Subcutaneous abdominal adipose tissue (tissue), 5 donors: ENCODE results near the gene GPR153.

ENCODE experiments used
- H3K27ac ChIP-seq: one replicate; pipeline ENCODE4 v1.7.0; 2013; ENCODE audit warnings: low read depth, mild to moderate bottlenecking, inconsistent platforms, low read length, moderate library complexity
- H3K27me3 ChIP-seq, 5 donors: one replicate each; pipeline ENCODE4 v1.7.0; 2013; ENCODE audit warnings: low read length in 5 of 5, inconsistent platforms in 1 of 5; ENCODE audit not compliant: control insufficient read depth in 5 of 5, insufficient read depth in 4 of 5
- H3K36me3 ChIP-seq, 5 donors: one replicate each; pipeline ENCODE4 v1.7.0; 2013; ENCODE audit warnings: low read length in 5 of 5; ENCODE audit not compliant: control insufficient read depth in 5 of 5, insufficient read depth in 5 of 5
- H3K4me1 ChIP-seq, 5 donors: one replicate each; pipeline ENCODE4 v1.7.0; 2013; ENCODE audit warnings: low read length in 5 of 5, mild to moderate bottlenecking in 3 of 5, moderate library complexity in 1 of 5; ENCODE audit not compliant: control insufficient read depth in 5 of 5, insufficient read depth in 5 of 5
- H3K4me3 ChIP-seq, 5 donors: one replicate each; pipeline ENCODE4 v1.7.0; 2013; ENCODE audit warnings: low read length in 5 of 5, low read depth in 1 of 5
- H3K9ac ChIP-seq, 5 donors: one replicate each; pipeline ENCODE4 v1.7.0; 2013; ENCODE audit warnings: low read length in 5 of 5, mild to moderate bottlenecking in 4 of 5, moderate library complexity in 3 of 5
- H3K9me3 ChIP-seq, 5 donors: one replicate each; pipeline ENCODE4 v1.7.0; 2013; ENCODE audit warnings: low read length in 5 of 5; ENCODE audit not compliant: control insufficient read depth in 5 of 5
- donor health status: healthy.
- donor health status: healthy.
- donor health status: healthy.
- donor health status: healthy.
- donor health status: healthy.

Gene GPR153

DNA sequence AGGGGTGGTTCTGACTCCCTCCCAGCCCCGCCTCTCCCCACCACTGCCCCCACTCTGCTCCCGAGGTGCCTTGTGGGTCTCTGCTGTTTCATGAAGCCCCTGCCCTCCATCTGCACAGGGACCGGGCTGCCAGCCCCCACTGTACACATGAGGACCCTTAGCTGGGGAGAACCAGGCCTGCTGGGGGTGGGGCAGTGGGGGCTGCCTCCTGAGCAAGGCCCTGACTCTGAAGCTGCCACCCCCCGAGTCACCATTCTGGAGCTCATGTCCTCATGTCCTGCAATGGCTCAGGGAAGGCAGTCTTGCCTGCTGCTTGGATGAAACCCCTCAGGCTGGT, 8.6 kb downstream of the GPR153 start:
- Histone ChIP-seq H3K4me1 (peaks cover 0 to 20% (median 17%) of the 10 kb centered on the region in 5 donors), H3K9me3 (no peaks in the 10 kb centered on the region), H3K27me3 (peaks cover 8 to 33% (median 22%) of the 10 kb centered on the region in 5 donors), H3K36me3 (peaks cover 0 to 15% (median 8%) of the 10 kb centered on the region in 5 donors), H3K27ac (no peak overlapping the region), H3K9ac (no peak overlapping the region), H3K4me3 (no peak overlapping the region)

DNA sequence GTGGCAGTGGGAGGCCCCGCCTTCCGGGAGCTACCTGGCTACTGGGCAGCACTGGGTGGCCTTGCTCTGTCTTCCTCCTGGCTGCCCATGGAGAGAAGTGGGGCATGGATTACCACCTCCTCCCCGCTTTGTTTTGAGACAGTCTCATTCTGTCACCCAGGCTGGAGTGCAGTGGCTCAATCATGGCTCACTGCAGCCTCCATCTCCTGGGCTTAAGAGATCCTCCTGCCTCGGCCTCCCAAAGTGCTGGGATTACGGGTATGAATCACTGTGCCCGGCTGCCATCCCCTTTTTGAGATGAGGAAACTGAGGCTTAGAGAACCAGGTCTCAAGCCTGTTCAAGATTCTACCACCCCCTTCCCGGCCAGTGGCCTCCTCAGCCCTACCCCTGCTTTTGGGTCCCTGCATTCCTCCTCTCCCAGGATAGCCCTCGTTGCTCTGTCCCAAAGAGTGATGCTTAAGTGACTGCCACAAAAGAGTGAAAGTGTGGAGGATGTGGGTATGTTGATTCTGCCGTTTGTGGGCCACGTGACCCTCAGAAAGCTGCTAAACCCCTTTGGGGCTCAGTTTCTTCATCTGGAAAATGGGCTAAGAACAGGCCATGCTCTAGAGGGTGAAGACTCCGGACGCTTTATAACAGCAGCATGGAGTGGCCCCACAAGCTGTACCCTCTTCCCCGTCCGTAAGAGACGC, 9.1 kb downstream of the GPR153 start:
- H3K27me3 ChIP-seq, result peaks cover 8 to 33% (median 22%) of the 10 kb centered on the region in 5 donors
- H3K9ac ChIP-seq, result no peak overlapping the region
- no peaks in the 10 kb centered on the region for H3K9me3 ChIP-seq
- peaks cover 0 to 15% (median 8%) of the 10 kb centered on the region in 5 donors for H3K36me3 ChIP-seq
- H3K4me3 ChIP-seq, result no peak overlapping the region
- peaks cover 0 to 17% (median 12%) of the 10 kb centered on the region in 5 donors for H3K4me1 ChIP-seq
- no peak overlapping the region for H3K27ac ChIP-seq

DNA sequence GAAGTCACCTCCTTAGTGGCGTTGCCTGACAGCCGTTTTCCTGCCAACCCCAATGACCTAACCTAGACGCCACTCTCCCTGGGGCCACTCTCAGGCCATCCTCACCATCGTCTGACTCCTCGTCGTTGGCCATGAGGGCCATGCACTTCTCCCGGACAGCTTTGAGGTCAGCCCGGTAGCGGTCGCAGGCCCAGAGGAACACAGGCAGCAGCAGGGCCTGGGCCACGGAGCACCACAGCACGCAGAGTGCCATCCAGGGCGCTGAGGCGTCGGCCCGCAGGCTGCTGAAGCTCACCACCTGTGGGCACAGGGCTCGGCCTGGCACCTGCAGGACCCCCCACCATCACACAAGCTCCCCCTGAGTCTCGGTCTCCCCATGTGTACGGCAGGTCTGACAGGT, 9.7 kb downstream of the GPR153 start:
- peaks cover 12 to 36% (median 27%) of the 10 kb centered on the region in 5 donors for H3K27me3 ChIP-seq
- H3K27ac ChIP-seq, result no peak overlapping the region

DNA sequence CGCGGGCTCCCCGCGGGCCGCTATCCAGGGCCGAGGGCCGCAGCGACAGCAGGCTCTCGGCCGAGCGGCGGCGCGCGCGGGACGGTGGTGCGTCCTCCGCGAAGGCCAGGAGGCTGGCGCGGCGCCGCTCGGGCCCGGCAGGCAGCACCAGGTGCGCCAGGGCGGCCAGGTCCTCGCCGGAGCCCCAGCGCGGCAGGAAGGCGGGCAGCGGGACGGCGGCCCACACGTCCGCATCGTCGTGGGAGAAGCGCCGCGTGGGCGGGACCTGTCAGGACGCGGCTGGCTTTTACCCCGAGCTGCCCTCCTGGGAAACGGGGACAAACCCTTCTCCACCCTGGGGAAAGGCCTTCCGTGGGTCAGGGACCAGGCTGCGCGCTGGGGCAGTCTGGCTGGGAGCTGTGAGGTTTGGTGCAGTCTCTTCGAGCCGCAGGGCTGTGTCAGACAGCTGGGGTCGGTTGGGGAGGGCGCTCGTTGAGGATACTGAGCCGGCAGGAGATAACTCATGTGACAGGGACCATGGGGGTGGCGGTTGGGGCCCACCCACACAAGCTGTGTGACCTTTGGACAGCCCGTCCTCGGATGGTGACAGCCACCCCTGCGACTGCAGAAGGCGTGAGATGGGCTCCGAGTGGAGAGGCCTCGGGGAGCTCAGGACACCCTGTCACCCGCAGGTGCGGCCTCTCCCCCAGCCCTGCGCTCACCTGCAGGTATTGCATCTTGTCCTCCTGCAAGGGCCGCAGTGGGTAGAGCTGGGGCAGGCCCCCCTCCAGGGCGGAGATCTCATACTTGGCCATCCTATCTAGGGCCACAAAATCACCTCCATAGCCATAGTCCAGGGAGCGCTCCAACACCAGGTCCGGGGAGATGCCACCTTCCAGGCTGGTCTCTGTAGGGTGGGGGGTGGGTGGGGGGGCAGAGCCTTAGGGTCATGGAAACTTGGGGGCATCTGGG, 10.9 kb downstream of the GPR153 start:
- Histone ChIP-seq H3K4me1 (peaks cover 0 to 31% (median 12%) of the 10 kb centered on the region in 5 donors), H3K9ac (no peak overlapping the region), H3K4me3 (no peak overlapping the region), H3K9me3 (no peaks in the 10 kb centered on the region), H3K36me3 (peaks cover 0 to 15% (median 8%) of the 10 kb centered on the region in 5 donors), H3K27ac (no peak overlapping the region), H3K27me3 (peaks cover 14 to 40% (median 36%) of the 10 kb centered on the region in 5 donors)

More for the DNA sequence above, 9.7 kb downstream of the GPR153 start:
- peaks cover 0 to 22% (median 6%) of the 10 kb centered on the region in 5 donors for H3K4me1 ChIP-seq
- H3K9me3 ChIP-seq, result no peaks in the 10 kb centered on the region
- peaks cover 0 to 15% (median 8%) of the 10 kb centered on the region in 5 donors for H3K36me3 ChIP-seq
- no peak overlapping the region for H3K9ac ChIP-seq
- no peak overlapping the region for H3K4me3 ChIP-seq

DNA sequence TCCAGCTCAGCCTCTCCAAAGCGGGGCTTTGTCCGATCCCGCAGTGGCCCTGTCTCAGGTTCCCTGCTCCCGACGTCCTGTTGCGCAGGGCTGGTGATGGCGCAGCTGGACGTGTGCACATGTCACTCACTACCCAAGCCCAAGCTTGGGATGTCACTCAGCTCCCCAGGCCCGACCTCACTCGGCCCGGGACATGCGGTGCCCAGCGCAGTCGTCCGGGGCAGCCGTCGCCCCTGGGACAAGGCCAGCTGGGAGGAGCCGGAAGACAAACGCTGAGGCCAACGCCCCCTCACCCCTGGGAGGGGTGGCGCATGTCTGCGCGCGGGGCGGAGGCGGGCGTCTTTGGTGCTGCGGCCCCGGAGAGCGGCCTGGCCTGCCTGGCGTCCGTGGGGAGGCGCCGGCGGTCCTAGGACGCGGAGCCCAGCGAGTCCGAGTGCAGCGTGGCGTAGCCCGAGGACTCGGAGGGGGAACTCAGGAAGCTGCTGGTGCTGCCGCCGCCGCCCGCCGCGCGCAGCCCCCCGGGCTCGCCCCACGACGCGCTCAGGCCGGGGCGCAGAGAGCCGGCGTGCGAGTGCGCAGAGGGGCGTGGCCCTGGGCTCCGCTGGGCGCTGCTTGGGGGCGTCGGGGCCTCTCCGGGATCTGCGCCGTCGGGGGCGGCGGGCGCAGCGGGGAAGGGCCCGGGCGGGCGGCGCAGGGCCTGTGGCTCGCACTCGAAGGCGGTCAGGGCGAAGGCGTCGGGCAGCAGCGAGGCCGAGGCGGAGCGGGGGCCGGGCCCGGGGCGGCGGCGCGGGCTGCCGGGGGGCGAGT, 11.8 kb downstream of the GPR153 start:
- peaks cover 15 to 44% (median 37%) of the 10 kb centered on the region in 5 donors for H3K27me3 ChIP-seq
- no peaks in the 10 kb centered on the region for H3K9me3 ChIP-seq
- peaks cover 0 to 35% (median 12%) of the 10 kb centered on the region in 5 donors for H3K4me1 ChIP-seq
- no peak overlapping the region for H3K27ac ChIP-seq
- no peak overlapping the region for H3K9ac ChIP-seq
- H3K36me3 ChIP-seq, result peaks cover 0 to 8% (median 4%) of the 10 kb centered on the region in 5 donors
- peak overlapping the region in 2 of 5 donors; percentile 26 to 43 for H3K4me3 ChIP-seq

DNA sequence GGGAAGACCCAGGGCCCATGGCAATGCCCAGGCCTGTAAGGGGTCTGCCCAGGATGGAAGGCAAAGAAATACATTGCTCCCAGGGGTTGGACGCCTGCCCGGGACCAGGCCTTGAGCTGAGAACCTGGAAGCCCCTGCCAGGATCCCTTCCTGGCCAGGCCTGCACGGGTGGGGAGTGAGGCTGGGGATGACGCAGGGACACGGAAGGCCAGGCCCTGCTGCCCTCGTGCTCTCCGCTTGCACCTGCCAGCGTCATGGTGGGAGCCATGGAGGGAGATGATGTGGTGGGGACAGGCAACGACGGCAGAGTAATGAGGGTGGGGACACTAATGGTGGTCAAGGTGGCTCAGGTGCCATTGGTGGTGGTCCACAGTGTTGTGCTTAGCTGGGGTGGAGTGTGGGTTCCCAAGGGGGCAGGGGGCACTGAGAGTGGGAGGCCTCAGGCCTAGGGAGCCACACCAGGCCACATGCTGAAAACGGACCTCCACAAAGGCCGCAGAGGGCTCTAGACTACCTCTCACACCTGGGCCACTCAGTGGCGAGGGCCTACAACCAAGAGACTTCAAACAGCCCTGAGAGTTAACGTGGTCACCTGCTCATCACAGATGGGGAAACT, 12.6 kb downstream of the GPR153 start:
- no peak overlapping the region for H3K9ac ChIP-seq
- peaks cover 22 to 51% (median 44%) of the 10 kb centered on the region in 5 donors for H3K27me3 ChIP-seq
- H3K36me3 ChIP-seq, result no peaks in the 10 kb centered on the region
- no peak overlapping the region for H3K4me3 ChIP-seq
- no peak overlapping the region for H3K27ac ChIP-seq
- H3K4me1 ChIP-seq, result peaks cover 0 to 35% (median 12%) of the 10 kb centered on the region in 5 donors
- no peaks in the 10 kb centered on the region for H3K9me3 ChIP-seq

DNA sequence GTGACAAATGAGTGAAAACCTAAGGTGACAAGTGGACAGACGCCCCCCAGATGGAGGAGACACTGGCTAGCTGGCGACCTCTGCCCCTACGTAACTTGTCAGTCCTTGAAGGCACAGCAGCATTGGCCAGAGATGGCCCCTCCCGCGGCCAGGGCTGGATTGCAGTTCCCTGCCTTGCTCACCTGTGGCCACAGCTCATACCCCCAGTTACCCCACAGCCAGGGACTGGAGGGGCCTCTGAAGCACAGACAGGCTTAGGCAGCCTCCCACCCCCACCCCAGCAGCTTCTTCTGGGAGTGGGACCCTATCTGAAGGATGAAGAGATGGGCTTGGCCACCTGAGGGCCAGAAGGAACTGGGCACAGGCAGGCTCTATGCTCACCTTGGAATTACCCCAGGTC, 13.2 kb downstream of the GPR153 start:
- H3K27me3 ChIP-seq, result peaks cover 28 to 58% (median 49%) of the 10 kb centered on the region in 5 donors
- H3K36me3 ChIP-seq, result no peaks in the 10 kb centered on the region
- no peak overlapping the region for H3K27ac ChIP-seq
- no peak overlapping the region for H3K4me3 ChIP-seq
- H3K4me1 ChIP-seq, result peaks cover 0 to 35% (median 12%) of the 10 kb centered on the region in 5 donors
- H3K9me3 ChIP-seq, result no peaks in the 10 kb centered on the region
- H3K9ac ChIP-seq, result no peak overlapping the region

DNA sequence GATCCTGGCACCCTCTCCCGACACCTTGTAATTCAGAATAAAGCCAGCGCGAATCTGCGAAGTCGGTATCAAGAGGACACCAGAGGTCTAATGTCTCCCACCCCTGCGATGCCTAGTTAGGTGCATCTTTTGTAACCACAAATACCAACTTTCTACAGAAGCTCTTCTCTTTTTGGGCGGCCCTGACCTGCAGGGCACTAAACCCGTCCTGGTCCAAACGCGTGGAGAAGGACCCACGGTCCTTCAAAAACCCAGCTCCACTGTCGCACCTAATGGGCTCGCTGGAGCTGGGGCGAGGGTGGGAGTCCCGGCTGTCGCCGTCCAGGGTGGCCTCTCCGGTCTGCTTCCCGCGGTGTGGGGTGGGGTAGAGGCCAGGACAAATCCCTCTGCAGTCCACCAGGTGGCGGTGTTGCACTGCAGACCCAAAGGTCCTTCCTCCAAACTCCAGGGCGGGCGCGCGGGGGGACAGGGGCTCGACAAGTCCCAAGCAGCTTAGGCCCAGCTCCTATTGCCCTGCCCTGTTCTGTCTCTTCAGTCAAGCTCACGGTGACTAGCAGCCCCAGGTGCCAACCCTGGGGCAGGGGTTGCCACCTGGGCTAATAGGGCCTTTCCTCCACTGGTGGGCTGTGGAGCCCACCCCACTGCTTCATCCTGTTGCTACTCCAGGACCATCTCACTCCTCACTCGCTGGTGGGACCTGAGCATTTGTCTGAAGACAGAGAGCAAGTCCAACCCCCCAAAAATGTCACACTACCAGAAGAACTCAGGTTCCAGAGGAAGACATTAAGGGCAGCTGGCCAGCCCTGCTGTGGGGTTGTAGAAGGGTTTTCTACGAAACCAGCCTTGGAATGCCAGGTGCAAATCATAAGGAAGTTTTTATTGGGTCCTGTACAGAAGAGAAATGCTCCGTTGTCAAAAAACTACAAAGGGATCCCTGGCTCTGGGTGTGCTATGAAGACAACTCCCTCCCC, 14.1 kb downstream of the GPR153 start:
- peaks cover 28 to 59% (median 51%) of the 10 kb centered on the region in 5 donors for H3K27me3 ChIP-seq
- peaks cover 0 to 41% (median 16%) of the 10 kb centered on the region in 5 donors for H3K4me1 ChIP-seq
- no peak overlapping the region for H3K9ac ChIP-seq
- H3K36me3 ChIP-seq, result no peaks in the 10 kb centered on the region
- H3K27ac ChIP-seq, result no peak overlapping the region
- no peak overlapping the region for H3K4me3 ChIP-seq
- no peaks in the 10 kb centered on the region for H3K9me3 ChIP-seq
